Measurements from ENCODE around the gene FERMT3.

DNA sequence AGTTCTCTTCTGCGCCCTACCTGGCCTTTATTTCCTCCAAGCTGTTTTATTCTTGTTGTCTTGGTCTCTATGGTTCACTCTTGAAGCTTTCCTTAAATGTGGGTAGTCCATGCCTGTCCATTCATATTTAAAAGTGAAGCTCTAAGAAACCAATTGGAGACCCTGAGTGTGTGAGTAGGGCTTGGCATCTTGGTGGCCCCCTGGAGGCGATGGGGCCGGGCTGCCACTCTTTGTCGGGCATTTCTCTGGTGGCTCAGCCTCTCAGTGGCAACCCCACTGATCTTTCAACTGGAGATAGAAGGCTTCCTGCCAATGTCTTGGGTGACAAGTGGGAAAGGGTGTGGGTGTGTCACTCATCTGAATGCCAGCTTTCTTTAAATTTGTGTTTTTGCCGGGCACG lies 10.4 kb downstream of the FERMT3 start:
- TF ChIP-seq, protein P1, sequence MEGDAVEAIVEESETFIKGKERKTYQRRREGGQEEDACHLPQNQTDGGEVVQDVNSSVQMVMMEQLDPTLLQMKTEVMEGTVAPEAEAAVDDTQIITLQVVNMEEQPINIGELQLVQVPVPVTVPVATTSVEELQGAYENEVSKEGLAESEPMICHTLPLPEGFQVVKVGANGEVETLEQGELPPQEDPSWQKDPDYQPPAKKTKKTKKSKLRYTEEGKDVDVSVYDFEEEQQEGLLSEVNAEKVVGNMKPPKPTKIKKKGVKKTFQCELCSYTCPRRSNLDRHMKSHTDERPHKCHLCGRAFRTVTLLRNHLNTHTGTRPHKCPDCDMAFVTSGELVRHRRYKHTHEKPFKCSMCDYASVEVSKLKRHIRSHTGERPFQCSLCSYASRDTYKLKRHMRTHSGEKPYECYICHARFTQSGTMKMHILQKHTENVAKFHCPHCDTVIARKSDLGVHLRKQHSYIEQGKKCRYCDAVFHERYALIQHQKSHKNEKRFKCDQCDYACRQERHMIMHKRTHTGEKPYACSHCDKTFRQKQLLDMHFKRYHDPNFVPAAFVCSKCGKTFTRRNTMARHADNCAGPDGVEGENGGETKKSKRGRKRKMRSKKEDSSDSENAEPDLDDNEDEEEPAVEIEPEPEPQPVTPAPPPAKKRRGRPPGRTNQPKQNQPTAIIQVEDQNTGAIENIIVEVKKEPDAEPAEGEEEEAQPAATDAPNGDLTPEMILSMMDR (conservative IDR thresholded peaks at IDR 0.05 in 1 of 2, IDR thresholded peaks at IDR 0.05 in 1 of 2; ENCODE audit: low read depth in 1 of 2, low read length in 2 of 2) = no peak
- no peak for TF ChIP-seq EZH2 (IDR thresholded peaks at IDR 0.05; ENCODE audit: low read length, missing control alignments)

Data from fibroblast of lung (primary cell).